GM12872 (cell line): ENCODE data around the gene ALDH4A1.

Experiments used
- TF ChIP-seq, protein P1 (sequence below): IDR thresholded peaks from 3 replicates; pipeline ENCODE4 v1.5.1; 2011; ENCODE audit warnings: low read depth, mild to moderate bottlenecking, low read length, moderate library complexity; ENCODE audit not compliant: insufficient read depth

Gene ALDH4A1

DNA sequence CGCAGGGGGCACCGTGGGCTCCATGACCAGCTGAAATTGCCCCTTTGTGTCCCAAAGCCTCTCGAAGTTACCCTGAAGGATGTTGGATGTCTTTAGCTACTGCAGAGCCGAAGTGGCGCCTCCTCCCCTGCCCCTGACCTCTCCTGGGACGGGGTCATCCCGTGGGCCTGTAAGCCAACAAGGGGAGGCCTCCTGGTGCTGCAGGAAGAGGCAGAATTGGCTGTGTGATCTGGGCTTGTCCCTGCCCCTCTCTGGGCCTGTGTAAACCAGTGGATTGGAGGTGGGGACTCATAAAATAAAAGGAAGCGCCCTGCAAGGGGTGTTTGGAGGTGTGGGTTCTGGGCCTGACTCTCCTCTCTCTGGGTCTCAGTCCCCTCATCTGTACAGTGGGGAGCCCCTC lies 40.8 kb downstream of the ALDH4A1 start:
- TF ChIP-seq, protein P1, sequence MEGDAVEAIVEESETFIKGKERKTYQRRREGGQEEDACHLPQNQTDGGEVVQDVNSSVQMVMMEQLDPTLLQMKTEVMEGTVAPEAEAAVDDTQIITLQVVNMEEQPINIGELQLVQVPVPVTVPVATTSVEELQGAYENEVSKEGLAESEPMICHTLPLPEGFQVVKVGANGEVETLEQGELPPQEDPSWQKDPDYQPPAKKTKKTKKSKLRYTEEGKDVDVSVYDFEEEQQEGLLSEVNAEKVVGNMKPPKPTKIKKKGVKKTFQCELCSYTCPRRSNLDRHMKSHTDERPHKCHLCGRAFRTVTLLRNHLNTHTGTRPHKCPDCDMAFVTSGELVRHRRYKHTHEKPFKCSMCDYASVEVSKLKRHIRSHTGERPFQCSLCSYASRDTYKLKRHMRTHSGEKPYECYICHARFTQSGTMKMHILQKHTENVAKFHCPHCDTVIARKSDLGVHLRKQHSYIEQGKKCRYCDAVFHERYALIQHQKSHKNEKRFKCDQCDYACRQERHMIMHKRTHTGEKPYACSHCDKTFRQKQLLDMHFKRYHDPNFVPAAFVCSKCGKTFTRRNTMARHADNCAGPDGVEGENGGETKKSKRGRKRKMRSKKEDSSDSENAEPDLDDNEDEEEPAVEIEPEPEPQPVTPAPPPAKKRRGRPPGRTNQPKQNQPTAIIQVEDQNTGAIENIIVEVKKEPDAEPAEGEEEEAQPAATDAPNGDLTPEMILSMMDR: no peak

DNA sequence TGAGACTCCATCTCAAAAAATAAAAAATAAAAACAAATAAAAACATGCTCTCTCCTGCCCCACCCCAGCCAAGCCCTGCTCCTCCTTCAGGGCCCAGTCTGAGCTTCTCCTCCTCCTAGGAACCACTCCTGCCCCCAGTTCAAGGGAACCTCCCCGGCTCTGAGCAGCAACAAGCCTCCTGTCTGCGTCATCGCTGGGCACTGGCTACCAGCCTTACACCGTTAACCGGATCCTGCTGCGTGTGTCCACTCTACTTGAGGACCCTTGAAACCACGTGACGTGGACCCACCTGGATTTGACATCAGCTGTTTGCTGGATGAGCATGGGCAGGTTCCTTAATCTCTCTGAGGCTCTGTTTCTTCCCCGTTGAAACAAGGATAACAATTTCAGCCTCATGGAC lies 41.3 kb downstream of the ALDH4A1 start:
- TF ChIP-seq, protein P1: no peak

DNA sequence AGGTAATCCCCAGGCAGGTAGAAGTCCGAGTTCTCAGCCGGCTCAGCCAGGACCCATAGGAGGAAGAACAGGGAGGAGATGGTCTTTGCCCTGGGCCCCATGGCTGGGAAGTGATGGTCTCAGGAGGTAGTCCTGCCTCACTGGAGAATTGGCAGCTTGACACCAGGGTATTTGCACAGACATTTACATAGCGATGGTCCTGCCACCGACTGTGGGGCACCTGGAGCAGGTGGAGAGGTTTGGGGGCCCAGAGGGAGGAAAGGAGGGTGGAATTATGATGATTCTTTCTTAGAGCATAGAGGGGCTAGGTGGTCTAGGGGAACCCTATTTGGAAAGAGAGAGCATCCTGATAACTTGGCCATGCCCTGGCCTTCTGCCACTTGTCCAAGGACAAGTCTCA lies 42.8 kb downstream of the ALDH4A1 start, which contains the start of gene TAS1R2:
TAS1R2 (minus strand) TSS at position 101 of the 400 bp plus-strand sequence; CDS start at position 101, 0 bp downstream.
- TF ChIP-seq, protein P1: no peak

DNA sequence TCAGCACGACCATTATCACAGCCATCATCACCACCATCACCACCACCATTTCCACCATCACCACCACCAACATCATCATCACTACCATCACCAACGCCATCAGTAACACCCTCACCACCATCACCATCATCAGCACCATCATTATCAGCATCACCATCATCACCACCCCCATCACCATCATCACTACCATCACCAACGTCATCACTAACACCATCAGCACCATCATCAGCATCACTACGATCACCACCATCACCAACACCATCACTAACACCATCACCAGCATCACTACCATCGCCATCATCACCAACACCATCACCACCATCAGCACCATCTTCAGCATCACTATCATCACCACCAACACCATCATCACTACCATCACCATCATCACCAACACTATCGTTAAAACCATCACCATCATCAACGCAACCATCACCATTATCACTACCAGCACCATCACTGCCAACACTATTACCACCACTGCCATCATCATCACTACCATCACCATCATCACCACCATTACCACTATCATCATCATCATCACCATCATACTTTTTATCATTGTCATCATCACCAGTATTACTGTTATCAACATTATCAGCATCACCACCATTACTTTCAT lies 44.2 kb downstream of the ALDH4A1 start:
- TF ChIP-seq, protein P1: no peak

DNA sequence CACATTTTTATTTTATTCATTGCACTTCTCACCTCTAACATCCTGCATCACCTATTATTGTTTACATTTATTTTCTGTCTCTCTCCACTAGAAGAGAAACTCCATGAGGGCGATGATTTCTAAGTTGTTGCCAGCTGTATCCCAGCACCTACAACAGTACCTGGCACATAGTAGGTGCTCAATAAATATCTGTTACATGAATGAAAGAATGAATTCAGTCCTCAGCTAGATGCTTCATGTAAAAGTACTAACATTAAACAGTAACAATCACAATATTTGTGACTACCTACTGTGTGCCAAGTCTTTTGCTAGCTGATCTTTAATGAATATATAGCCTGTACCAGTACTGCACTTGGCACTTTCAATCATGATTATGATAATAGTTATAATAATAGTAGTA lies 45.9 kb downstream of the ALDH4A1 start:
- TF ChIP-seq, protein P1: no peak

DNA sequence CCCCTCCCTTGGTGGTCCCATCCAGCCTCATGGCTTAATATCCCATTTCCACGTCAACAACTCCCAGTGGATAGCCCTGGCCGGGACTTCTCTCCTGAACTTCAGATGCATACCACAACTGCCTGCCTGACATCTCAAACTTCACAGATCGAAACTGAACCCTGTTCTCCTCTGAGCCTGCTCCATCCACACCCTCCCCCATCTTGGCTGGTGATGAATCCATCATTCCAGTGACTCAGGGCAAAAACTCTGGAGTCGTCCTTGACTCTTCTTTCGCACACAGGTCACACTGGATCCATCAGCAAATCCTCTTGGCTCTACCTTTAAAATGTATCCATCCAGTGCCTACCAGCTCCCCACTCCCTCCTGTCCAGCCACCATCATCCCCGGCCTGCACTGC lies 46.8 kb downstream of the ALDH4A1 start:
- TF ChIP-seq, protein P1: no peak

DNA sequence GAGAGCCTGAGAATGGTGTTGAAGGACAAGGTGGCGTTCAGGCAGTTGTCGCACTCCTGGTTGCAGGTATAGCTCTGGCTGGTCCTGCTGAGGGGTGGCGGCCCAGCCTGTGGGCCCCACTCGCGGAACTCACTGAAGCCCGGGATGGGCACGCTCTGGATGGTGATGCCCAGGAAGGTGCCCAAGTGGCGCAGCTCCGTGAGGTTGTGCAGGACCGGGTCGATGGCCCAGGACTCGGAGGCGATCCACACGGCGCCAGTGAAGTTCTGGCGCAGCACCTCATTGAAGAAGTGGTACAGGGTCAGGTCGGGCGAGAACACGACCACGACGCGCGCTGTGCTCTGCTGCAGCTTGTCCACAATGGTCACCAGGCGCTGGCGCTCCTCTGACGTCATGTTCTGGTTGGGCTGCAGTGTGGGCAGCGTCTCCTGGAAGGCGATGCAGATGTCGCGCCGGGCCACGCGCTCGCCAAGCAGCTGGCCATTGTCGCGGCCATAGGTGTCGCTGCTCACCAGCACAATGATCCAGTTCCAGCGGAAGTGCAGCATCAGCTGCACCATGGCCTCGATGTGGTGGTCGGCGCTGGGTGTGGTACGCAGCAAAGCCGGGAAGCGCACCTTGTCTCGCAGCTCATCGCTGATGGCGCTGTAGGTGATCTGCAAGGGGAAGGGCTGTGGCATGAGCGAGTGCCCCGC lies 47.9 kb downstream of the ALDH4A1 start:
- TF ChIP-seq, protein P1: no peak
